Fibroblast of lung (primary cell): Measurements from ENCODE around the gene MIX23.

ENCODE experiments used
- EZH2 ChIP-seq: IDR thresholded peaks from 2 replicates; pipeline ENCODE4 v1.5.1; 2012; ENCODE audit warnings: low read length, control low read depth, mild to moderate bottlenecking; ENCODE audit errors: missing control alignments
- TF ChIP-seq, protein P1 (sequence below), 2 donors: IDR thresholded peaks in 1 of 2; conservative IDR thresholded peaks in 1 of 2; 1 replicate in 1 of 2; 2 replicates in 1 of 2; pipeline ENCODE4 v1.5.1; 2011 to 2012; ENCODE audit warnings: low read length in 2 of 2, control low read depth in 1 of 2, inconsistent platforms in 1 of 2, low read depth in 1 of 2, mild to moderate bottlenecking in 1 of 2

DNA sequence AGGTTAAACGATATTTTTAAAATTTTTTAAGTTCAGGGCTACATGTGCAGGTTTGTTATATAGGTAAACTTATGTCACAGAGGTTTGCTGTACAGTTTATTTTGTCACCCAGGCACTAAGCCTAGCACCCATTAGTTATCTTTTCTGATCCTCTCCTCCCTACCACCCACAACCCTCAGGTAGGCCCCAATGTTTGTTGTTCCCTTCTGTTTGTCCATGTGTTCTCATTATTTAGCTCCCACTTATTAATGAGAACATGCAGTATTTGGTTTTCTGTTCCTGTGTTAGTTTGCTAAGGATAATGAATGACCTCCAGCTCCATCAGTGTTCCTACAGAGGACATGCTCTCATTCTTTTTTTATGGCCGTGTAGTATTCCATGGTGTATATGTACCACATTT is 15.9 kb upstream of the MIX23 start:
- TF ChIP-seq, protein P1, sequence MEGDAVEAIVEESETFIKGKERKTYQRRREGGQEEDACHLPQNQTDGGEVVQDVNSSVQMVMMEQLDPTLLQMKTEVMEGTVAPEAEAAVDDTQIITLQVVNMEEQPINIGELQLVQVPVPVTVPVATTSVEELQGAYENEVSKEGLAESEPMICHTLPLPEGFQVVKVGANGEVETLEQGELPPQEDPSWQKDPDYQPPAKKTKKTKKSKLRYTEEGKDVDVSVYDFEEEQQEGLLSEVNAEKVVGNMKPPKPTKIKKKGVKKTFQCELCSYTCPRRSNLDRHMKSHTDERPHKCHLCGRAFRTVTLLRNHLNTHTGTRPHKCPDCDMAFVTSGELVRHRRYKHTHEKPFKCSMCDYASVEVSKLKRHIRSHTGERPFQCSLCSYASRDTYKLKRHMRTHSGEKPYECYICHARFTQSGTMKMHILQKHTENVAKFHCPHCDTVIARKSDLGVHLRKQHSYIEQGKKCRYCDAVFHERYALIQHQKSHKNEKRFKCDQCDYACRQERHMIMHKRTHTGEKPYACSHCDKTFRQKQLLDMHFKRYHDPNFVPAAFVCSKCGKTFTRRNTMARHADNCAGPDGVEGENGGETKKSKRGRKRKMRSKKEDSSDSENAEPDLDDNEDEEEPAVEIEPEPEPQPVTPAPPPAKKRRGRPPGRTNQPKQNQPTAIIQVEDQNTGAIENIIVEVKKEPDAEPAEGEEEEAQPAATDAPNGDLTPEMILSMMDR (conservative IDR thresholded peaks at IDR 0.05 in 1 of 2, IDR thresholded peaks at IDR 0.05 in 1 of 2; ENCODE audit: low read depth in 1 of 2, low read length in 2 of 2), result no peak
- TF ChIP-seq EZH2, result no peak
